Measurements from ENCODE around the gene PEX11G. TPM values are rescaled to one million over a fixed set of nuclear protein-coding genes. Genes with fewer than 3 reads are reported as not detected.
A peak's percentile ranks its signal among the peaks of the same experiment; 100 is the strongest.

The PEX11G gene
- polyA plus RNA-seq, 2 of the 4 experiments (the other 2 are of a cell fraction) = 1.3 to 1.9 TPM

DNA sequence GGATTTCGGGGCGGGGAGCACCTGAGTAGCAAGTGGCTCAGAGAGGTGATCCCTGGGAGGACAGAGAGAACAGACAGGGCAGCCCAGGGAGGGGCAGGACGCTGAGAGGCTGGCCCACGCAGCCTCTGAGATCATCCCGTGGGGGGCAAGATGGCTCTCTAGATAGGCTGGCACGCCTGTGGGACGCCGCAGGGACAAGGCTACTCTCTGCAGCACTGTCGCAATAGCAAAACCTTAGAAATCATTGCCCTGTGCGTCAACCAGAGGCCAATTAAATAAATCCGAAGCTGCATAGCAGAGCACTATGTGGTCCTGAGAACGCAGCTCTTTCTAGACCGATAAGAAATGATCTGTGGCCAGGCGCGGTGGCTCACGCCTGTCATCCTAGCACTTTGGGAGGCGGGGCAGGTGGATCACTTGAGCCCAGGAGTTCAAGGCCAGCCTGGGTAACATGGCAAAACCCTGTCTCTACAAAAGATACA lies 5.1 kb downstream of the PEX11G start:
- ChIA-PET CTCF (interaction anchor here (1.1 kb wide), 1 partner anchor 13 kb away, joined by 3 read pairs; no protein-coding TSS in a partner anchor), POLR2A (no interaction called here)
- Histone ChIP-seq H3K4me2 (no peak overlapping the region), H3K9me3 (no peaks in the 10 kb centered on the region), H3K4me1 (no peaks in the 10 kb centered on the region), H3K27ac (no peak overlapping the region), H3K4me3 (no peak overlapping the region)
- TF ChIP-seq, protein P1, sequence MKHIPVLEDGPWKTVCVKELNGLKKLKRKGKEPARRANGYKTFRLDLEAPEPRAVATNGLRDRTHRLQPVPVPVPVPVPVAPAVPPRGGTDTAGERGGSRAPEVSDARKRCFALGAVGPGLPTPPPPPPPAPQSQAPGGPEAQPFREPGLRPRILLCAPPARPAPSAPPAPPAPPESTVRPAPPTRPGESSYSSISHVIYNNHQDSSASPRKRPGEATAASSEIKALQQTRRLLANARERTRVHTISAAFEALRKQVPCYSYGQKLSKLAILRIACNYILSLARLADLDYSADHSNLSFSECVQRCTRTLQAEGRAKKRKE (CRISPR knock-in tag; IDR thresholded peaks at IDR 0.05; ENCODE audit: low read depth) = no peak
- TF ChIP-seq KDM5A (IDR thresholded peaks at IDR 0.05) = no peak
- no peak for TF ChIP-seq EHF (CRISPR knock-in tag; IDR thresholded peaks at IDR 0.05)
- TF ChIP-seq ZC3H11A (IDR thresholded peaks at IDR 0.05) = no peak
- DNase-seq (ENCODE audit: low read depth in 1 of 2, low spot score in 1 of 2) (no peak), ATAC-seq (0 out of 6 replicates have a peak, but pooled peaks of 1 of the 2 experiments have one; percentile 9), FAIRE-seq (no peak)
- WGBS (ENCODE audit: missing lambda C conversion rate) = 90% methylated on average over 17 of the region's 17 CpGs

DNA sequence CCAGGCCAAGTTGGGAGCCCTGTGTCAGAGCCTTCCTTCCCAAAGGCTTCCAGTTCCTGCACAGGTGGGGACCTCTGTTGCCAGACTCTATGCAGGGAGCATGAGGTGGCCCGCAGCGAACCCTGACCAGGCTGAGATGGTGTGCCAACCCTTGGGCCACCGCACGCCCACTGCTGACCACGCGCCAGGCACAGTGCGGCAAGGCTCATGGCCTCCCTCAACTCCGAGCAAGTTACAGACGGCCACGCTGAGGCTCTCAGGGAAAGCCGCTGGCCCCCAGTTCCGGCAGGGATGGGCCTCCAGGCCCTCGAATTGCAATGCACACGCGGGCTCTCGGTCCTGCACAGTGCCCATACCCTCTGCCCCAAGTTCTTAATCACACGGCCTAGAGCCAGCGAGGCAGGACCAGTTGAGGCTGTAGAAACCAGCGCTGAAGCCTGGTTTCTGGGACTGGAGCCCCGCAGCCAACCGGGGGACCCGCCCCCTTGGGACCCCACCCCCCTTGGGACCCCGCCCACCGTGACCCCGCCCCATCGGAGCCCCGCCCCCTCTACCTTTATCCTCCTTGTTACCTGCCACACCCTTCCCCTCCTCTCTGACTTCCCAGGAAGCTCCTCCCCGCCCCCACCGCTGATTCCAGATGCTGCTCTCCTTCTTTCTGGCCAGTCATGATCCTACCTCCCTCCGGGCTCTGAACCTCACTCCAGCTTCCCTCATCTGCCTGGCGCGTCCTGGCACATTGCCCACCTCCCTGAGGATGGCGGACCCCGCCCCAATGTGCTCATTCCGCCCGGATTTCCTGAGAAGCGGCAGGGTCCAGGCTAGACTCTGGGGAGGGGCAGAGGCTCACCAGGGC lies 6.0 kb downstream of the PEX11G start:
- ATAC-seq (peak in 1 of 2 experiments; percentile 30; a peak in 2 of 6 replicates), FAIRE-seq (no peak), DNase-seq (ENCODE audit: low read depth in 1 of 2, low spot score in 1 of 2) (no peak)
- ChIA-PET POLR2A (no interaction called here), CTCF (no interaction called here)
- Histone ChIP-seq H3K27ac (no peak overlapping the region), H3K4me2 (no peak overlapping the region), H3K4me3 (no peak overlapping the region), H3K4me1 (no peaks in the 10 kb centered on the region), H3K9me3 (no peaks in the 10 kb centered on the region)
- no peak for TF ChIP-seq ZC3H11A (IDR thresholded peaks at IDR 0.05)
- TF ChIP-seq CHD2 (IDR thresholded peaks at IDR 0.05; ENCODE audit: low read length, partially characterized antibody) = no peak
- TF ChIP-seq CHD4 (IDR thresholded peaks at IDR 0.05; ENCODE audit: borderline replicate concordance) = no peak
- TF ChIP-seq, protein P2, sequence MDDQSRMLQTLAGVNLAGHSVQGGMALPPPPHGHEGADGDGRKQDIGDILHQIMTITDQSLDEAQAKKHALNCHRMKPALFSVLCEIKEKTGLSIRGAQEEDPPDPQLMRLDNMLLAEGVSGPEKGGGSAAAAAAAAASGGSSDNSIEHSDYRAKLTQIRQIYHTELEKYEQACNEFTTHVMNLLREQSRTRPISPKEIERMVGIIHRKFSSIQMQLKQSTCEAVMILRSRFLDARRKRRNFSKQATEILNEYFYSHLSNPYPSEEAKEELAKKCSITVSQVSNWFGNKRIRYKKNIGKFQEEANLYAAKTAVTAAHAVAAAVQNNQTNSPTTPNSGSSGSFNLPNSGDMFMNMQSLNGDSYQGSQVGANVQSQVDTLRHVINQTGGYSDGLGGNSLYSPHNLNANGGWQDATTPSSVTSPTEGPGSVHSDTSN (IDR thresholded peaks at IDR 0.05) = no peak
- TF ChIP-seq, protein P3, sequence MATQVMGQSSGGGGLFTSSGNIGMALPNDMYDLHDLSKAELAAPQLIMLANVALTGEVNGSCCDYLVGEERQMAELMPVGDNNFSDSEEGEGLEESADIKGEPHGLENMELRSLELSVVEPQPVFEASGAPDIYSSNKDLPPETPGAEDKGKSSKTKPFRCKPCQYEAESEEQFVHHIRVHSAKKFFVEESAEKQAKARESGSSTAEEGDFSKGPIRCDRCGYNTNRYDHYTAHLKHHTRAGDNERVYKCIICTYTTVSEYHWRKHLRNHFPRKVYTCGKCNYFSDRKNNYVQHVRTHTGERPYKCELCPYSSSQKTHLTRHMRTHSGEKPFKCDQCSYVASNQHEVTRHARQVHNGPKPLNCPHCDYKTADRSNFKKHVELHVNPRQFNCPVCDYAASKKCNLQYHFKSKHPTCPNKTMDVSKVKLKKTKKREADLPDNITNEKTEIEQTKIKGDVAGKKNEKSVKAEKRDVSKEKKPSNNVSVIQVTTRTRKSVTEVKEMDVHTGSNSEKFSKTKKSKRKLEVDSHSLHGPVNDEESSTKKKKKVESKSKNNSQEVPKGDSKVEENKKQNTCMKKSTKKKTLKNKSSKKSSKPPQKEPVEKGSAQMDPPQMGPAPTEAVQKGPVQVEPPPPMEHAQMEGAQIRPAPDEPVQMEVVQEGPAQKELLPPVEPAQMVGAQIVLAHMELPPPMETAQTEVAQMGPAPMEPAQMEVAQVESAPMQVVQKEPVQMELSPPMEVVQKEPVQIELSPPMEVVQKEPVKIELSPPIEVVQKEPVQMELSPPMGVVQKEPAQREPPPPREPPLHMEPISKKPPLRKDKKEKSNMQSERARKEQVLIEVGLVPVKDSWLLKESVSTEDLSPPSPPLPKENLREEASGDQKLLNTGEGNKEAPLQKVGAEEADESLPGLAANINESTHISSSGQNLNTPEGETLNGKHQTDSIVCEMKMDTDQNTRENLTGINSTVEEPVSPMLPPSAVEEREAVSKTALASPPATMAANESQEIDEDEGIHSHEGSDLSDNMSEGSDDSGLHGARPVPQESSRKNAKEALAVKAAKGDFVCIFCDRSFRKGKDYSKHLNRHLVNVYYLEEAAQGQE (IDR thresholded peaks at IDR 0.05) = no peak
- no peak for TF ChIP-seq SREBF2 (IDR thresholded peaks at IDR 0.05)
- no peak for TF ChIP-seq SMC3 (IDR thresholded peaks at IDR 0.05)
- TF ChIP-seq, protein P4, sequence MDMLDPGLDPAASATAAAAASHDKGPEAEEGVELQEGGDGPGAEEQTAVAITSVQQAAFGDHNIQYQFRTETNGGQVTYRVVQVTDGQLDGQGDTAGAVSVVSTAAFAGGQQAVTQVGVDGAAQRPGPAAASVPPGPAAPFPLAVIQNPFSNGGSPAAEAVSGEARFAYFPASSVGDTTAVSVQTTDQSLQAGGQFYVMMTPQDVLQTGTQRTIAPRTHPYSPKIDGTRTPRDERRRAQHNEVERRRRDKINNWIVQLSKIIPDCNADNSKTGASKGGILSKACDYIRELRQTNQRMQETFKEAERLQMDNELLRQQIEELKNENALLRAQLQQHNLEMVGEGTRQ (IDR thresholded peaks at IDR 0.05) = no peak
- no peak for TF ChIP-seq HOXB13 (CRISPR knock-in tag; IDR thresholded peaks at IDR 0.05; ENCODE audit: low read depth)
- TF ChIP-seq CBX8 (IDR thresholded peaks at IDR 0.05) = no peak
- no peak for TF ChIP-seq NPAS2 (CRISPR knock-in tag; IDR thresholded peaks at IDR 0.05; ENCODE audit: borderline replicate concordance)
- TF ChIP-seq, protein P1 (CRISPR knock-in tag; IDR thresholded peaks at IDR 0.05; ENCODE audit: low read depth) = no peak
- TF ChIP-seq, protein P5, sequence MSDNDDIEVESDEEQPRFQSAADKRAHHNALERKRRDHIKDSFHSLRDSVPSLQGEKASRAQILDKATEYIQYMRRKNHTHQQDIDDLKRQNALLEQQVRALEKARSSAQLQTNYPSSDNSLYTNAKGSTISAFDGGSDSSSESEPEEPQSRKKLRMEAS (IDR thresholded peaks at IDR 0.05) = no peak
- no peak for TF ChIP-seq CBX2 (IDR thresholded peaks at IDR 0.05; ENCODE audit: borderline replicate concordance, low read depth)
- TF ChIP-seq HDAC2 (IDR thresholded peaks at IDR 0.05) = no peak
- TF ChIP-seq, protein P6, sequence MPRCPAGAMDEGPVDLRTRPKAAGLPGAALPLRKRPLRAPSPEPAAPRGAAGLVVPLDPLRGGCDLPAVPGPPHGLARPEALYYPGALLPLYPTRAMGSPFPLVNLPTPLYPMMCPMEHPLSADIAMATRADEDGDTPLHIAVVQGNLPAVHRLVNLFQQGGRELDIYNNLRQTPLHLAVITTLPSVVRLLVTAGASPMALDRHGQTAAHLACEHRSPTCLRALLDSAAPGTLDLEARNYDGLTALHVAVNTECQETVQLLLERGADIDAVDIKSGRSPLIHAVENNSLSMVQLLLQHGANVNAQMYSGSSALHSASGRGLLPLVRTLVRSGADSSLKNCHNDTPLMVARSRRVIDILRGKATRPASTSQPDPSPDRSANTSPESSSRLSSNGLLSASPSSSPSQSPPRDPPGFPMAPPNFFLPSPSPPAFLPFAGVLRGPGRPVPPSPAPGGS (IDR thresholded peaks at IDR 0.05) = no peak
- no peak for TF ChIP-seq RARB (CRISPR knock-in tag; IDR thresholded peaks at IDR 0.05)
- no peak for TF ChIP-seq EP300 (IDR thresholded peaks at IDR 0.05)
- TF ChIP-seq POLR2A (IDR thresholded peaks at IDR 0.05; ENCODE audit: low read length) = no peak
- WGBS (ENCODE audit: missing lambda C conversion rate) = 89% methylated on average over 15 of the region's 37 CpGs
